Smooth muscle cell (in vitro differentiated cells): ENCODE measurements around the gene DLG1. TPM values are rescaled to one million over a fixed set of nuclear protein-coding genes. Genes with fewer than 3 reads are reported as not detected.

Source experiments
- DNase-seq: peaks from one replicate; lab custom pipeline; 2025; ENCODE audit not compliant: unreplicated experiment; lab: John Stamatoyannopoulos, UW
- H2AFZ ChIP-seq: fragments of 200-600 bp; sonication (generic); 2 replicates; pipeline ENCODE4 v1.6.0; 2016; ENCODE audit warnings: antibody characterized with exemption, low read depth, mild to moderate bottlenecking
- H3F3A ChIP-seq: fragments of 200-600 bp; sonication (generic); 2 replicates; pipeline ENCODE4 v1.6.0; 2017; ENCODE audit warnings: antibody characterized with exemption, low read depth
- H3K27ac ChIP-seq: fragments of 200-600 bp; sonication (generic); 2 replicates; pipeline ENCODE4 v1.5.1; 2016; ENCODE audit warnings: low read depth, mild to moderate bottlenecking
- H3K27me3 ChIP-seq: fragments of 200-600 bp; sonication (generic); 2 replicates; pipeline ENCODE4 v1.6.1; 2016; ENCODE audit warnings: low read depth, mild to moderate bottlenecking
- H3K36me3 ChIP-seq: fragments of 200-600 bp; sonication (generic); 2 replicates; pipeline ENCODE4 v1.5.1; 2016; ENCODE audit warnings: low read depth
- H3K4me1 ChIP-seq: fragments of 200-600 bp; sonication (generic); 2 replicates; pipeline ENCODE4 v1.5.1; 2016; ENCODE audit warnings: low read depth
- H3K4me2 ChIP-seq: fragments of 200-600 bp; sonication (generic); 2 replicates; pipeline ENCODE4 v1.6.0; 2016; ENCODE audit warnings: mild to moderate bottlenecking
- H3K4me3 ChIP-seq: fragments of 200-600 bp; sonication (generic); 2 replicates; pipeline ENCODE4 v1.5.1; 2016; ENCODE audit warnings: mild to moderate bottlenecking
- H3K79me2 ChIP-seq: fragments of 200-600 bp; sonication (generic); 2 replicates; pipeline ENCODE4 v1.6.0; 2016; ENCODE audit warnings: low read depth, mild to moderate bottlenecking
- H3K9ac ChIP-seq: fragments of 200-600 bp; sonication (generic); 2 replicates; pipeline ENCODE4 v1.6.0; 2016; ENCODE audit warnings: low read depth
- H3K9me3 ChIP-seq: fragments of 200-600 bp; sonication (generic); replicated peaks from 2 replicates; pipeline ENCODE4 v1.5.1; 2016; ENCODE audit warnings: low read depth
- H4K20me1 ChIP-seq: fragments of 200-600 bp; sonication (generic); 2 replicates; pipeline ENCODE4 v1.6.0; 2016; ENCODE audit warnings: low read depth
- CTCF ChIP-seq: fragments of 200-600 bp; sonication (generic); IDR thresholded peaks from 2 replicates; pipeline ENCODE4 v1.5.1; 2017; ENCODE audit warnings: borderline replicate concordance, mild to moderate bottlenecking, antibody characterized with exemption; ENCODE audit not compliant: insufficient read depth, poor library complexity, severe bottlenecking
- WGBS: methylation state at CpG from one replicate; pipeline ENCODE4 v1.1.7; 2016; ENCODE audit warnings: low lambda C conversion rate; 5-methylcytosine and 5-hydroxymethylcytosine counted together
- polyA plus RNA-seq: library from polyadenylated mRNA; unstranded; fragments of >200 nt; fragmentation: Nextera tagmentation; extraction: Ambion mirVana; gene quantifications from 2 replicates; pipeline ENCODE4 v1.2.1, GENCODE V29; 2016
- total RNA-seq: library from RNA; depleted of rRNA; stranded (reverse); fragments of >200 nt; gene quantifications from 2 replicates; pipeline ENCODE4 v1.2.3, GENCODE V29; 2014

Gene DLG1
- total and polyA plus RNA-seq, 2 experiments from 2014 or later = 23.5 to 69.0 TPM

- no peak for TF ChIP-seq CTCF
- H3K27ac ChIP-seq = no peak overlapping the region
- H3K36me3 ChIP-seq = no peaks in the 10 kb centered on the region
- H3K4me1 ChIP-seq = no peaks in the 10 kb centered on the region
- H3F3A ChIP-seq = no peaks in the 10 kb centered on the region
- H2AFZ ChIP-seq = no peak overlapping the region
- H3K4me2 ChIP-seq = no peak overlapping the region
- no peaks in the 10 kb centered on the region for H4K20me1 ChIP-seq
- H3K27me3 ChIP-seq = no peaks in the 10 kb centered on the region
- DNase-seq = no peak
- H3K4me3 ChIP-seq = no peak overlapping the region
- 93% methylated on average over 29 of the region's 30 CpGs for WGBS
- no peak overlapping the region for H3K9ac ChIP-seq
- no peaks in the 10 kb centered on the region for H3K79me2 ChIP-seq
- H3K9me3 ChIP-seq = no peaks in the 10 kb centered on the region
Measured at GRCh38 chr3:197010556-197011351, 287.7 kb downstream of the DLG1 start.

GRCh38 chr3:197009532-197010019, 288.8 kb downstream of the DLG1 start:
- no peaks in the 10 kb centered on the region for H3K79me2 ChIP-seq
- DNase-seq = no peak
- no peak overlapping the region for H3K4me2 ChIP-seq
- no peaks in the 10 kb centered on the region for H3K4me1 ChIP-seq
- H3K9ac ChIP-seq = no peak overlapping the region
- no peak overlapping the region for H3K4me3 ChIP-seq
- H3K36me3 ChIP-seq = no peaks in the 10 kb centered on the region
- H3F3A ChIP-seq = no peaks in the 10 kb centered on the region
- no peak overlapping the region for H3K27ac ChIP-seq
- no peaks in the 10 kb centered on the region for H3K27me3 ChIP-seq
- 89% methylated on average over 20 of the region's 20 CpGs for WGBS
- TF ChIP-seq CTCF = no peak
- H3K9me3 ChIP-seq = no peaks in the 10 kb centered on the region
- no peaks in the 10 kb centered on the region for H4K20me1 ChIP-seq
- H2AFZ ChIP-seq = no peak overlapping the region

GRCh38 chr3:197008436-197009209, 289.8 kb downstream of the DLG1 start:
- Histone ChIP-seq H3K79me2 (no peaks in the 10 kb centered on the region), H3F3A (no peaks in the 10 kb centered on the region), H3K9ac (no peak overlapping the region), H3K4me3 (no peak overlapping the region), H3K27me3 (no peaks in the 10 kb centered on the region), H2AFZ (no peak overlapping the region), H3K27ac (no peak overlapping the region), H3K36me3 (no peaks in the 10 kb centered on the region), H4K20me1 (no peaks in the 10 kb centered on the region), H3K4me1 (no peaks in the 10 kb centered on the region), H3K4me2 (no peak overlapping the region), H3K9me3 (no peaks in the 10 kb centered on the region)
- no peak for TF ChIP-seq CTCF
- no peak for DNase-seq
- WGBS = 95% methylated on average over 27 of the region's 27 CpGs
